ENCODE results near the gene SNX3.
"Not testable (repeated sequence)": the region's sequence is repeated elsewhere in the genome, so short reads cannot be mapped to it uniquely, and the experiment has no call there.

- not testable (repeated sequence) for TF ChIP-seq TAF1, POLR2A (IDR thresholded peaks at IDR 0.05; ENCODE audit: low read depth, low read length)
These were observed 15.7 kb downstream of the SNX3 start for GRCh38 chr6:108245095-108245494.

All from GM12891 (cell line).